ENCODE results near the gene BOK.
"Not testable (repeated sequence)": the region's sequence is repeated elsewhere in the genome, so short reads cannot be mapped to it uniquely, and the experiment has no call there.

Gene BOK

DNA sequence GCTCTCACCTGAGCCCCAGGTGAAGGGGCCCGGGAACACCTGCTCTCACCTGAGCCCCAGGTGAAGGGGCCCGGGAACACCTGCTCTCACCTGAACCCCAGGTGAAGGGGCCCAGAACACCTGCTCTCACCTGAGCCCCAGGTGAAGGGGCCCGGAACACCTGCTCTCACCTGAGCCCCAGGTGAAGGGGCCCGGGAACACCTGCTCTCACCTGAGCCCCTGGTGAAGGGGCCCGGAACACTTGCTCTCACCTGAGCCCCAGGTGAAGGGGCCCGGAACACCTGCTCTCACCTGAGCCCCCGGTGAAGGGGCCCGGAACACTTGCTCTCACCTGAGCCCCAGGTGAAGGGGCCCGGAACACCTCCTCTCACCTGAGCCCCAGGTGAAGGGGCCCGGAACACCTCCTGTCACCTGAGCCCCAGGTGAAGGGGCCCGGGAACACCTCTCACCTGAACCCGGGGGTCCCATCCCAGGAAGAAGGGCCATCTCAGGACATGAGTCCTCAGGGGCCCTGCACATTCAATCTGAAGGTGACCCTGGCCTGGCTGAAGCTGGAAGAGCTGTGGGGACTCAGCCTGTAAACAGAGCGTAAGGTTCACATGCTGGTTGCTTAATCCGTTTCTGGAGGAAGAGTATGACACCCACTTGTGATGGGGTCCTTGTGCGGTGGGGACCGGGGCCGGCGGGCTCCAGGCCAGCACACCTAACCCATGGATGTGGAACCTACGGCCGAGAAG lies 14.5 kb downstream of the BOK start:
- not testable (repeated sequence) for DNase-seq (ENCODE audit: low read depth)

DNA sequence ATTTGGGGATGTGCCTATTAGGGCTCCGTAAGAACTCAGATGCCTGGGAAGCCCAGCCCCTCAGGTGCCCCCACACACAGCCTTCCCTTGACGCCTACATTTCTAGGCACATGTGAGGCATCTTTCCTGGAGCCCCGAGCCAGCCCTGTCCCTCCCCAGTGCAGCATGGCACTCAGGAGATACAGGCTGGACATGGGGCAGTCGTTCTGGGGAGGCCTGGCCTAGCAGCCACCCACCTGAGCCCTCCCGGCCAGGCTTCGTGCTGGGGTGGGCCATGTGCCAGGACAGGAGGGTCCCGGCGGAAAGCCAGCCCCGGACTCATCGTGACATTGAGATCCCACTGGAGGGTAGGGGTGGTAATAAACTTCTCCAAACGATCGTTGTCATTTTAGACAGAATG lies 15.2 kb downstream of the BOK start:
- no peak for DNase-seq (ENCODE audit: low read depth)

DNA sequence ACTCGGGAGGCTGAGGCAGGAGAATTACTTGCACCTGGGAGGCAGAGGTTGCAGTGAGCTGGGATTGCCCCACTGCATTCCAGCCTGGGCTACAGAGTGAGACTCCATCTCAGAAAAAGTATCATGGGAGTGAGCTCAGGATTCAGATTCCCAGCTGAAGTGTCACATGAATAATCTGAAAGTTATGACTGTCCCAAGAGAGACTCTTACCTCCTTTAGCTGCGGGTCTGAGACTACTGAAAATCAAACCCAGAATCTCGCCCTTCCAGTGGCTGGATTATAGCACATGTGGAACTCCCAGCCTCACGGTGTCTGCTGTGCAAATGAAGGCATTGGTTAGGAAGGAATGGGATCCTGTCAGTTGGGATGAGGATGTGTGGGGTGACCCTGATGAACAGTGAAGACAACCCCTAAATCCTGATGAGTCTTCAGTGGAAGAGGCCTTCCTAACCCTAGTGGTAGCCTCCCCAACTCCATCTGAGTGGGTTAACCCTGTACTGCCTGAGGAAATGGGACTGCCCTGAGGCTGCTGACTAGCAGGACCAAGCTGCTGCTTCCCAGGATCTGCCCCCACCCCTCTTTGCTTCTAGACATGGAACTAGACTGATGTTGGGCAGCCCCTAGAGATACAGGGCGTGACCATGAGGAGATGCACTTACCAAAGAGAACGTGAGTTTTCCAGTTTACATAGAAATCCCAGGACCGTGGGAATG lies 16.5 kb downstream of the BOK start:
- no peak for DNase-seq (ENCODE audit: low read depth)

DNA sequence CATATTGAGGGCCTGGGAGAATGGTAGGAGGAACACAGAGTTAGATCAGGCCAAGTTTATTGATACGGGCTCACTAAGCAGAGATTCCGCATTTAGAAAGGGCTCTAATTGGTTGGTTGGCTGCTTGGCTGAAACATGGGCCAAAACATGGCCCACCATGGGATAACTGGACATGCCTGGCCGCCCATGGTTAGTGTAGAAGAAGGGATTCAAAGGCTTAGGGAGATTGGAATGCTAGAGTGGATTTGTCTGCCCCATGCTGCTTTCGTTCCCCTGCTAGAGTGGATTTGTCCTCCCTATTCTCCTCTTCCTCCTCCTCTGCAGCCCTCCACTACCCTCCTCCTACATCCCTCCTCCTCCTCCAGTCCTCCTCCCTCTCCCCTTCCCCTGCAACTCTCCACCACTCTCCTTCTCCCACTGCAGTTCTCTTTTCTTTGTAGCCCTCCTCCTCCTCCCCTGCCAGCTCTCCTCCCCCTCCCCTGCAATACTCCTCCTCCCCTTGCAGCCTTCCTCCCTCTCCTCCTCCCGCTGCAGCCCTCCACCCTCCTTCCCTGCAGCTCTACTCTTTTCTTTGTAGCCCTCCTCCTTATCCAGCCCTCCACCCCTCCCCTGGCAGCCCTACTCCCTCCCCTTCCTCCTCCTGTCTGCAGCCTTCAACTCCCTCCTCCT lies 17.2 kb downstream of the BOK start:
- DNase-seq (ENCODE audit: low read depth) = no peak

DNA sequence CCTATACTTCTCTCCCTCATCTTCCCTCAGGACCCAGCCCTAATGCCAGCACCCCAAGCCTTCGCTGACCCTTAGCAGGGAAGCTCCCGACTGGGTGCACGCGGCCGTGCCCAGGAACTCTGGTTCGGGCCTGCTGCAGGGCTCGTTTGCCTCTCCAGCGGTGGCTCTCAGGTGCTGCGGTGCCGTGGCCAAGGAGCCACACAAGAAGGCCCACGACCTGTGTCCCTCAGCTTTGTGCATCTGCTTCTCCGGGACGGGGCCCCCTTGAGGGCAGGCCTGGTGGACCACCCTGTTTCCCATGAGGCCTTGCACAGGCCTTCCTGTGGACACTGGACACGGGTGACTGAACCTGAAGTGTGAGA lies 17.7 kb downstream of the BOK start:
- no peak for DNase-seq (ENCODE audit: low read depth)

DNA sequence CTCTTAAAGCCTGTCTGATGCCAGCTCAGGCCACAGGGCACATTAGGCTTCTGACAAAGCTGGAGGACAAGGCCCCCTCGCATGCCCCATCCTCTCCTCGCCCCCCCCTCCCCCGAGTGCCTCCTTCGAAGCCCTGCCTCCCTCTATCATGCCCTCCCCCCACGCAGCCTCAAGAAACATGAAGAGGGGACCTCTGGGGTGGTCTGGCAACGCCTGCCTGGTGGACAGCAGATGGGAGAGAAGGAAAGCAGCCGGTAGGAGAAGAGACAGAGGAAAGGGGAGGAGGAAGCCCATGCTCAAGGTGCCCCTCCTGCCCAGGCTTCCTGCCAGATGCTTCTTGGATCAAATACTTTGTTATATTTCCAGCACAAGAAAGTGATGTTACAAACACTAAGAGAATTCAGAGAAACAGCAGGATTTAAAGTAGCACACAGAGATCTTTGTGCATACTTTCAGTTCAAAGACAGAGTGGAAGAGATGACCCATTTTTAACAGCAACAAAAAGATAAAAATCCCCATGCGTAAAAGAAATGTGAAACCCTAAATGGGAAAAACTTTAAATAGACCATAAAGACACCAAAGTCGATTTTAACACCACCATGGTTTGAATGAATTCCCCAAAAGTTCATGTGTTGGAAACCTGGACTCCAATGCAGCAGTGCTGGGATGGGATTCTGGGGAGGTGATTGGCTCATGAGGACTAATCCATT lies 19.0 kb downstream of the BOK start:
- no peak for DNase-seq (ENCODE audit: low read depth)

DNA sequence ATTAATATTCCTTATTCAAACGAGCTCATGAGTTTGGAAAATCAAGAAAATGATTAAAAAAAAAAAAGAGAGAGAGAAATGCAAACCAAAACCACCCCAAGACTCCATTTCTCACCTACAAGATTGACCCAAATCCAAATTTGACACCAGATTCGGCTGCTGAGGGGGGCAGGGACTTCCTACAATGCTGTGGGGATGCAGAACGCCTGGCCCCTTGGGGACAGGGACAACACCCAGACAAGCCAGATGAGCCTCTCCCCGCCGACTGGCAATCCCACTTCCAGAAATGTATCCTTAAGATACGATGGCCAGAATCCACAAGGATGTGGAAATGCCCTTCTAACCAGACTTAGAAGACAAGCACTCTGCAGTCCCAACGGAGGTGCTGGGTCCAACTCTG lies 20.7 kb downstream of the BOK start:
- DNase-seq (ENCODE audit: low read depth) = no peak

DNA sequence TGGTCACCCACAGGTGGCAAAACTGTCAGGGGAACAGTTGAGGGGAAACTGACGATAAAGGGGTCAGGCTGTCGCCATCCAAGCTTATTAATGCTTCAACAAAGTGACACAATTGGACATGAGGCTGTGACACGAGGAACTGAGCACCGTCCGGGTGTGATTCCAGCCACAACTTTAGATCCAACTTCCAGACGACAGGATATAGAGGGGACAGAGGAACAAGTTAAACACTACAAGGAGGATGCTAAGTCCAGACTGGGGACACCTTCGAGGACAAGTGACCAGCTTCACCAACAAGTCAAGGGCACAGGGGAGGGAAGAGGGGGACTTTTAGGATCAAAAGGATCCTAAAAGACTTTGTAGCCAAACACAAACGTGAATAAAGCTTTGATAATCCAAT lies 23.8 kb downstream of the BOK start:
- DNase-seq (ENCODE audit: low read depth) = no peak

DNA sequence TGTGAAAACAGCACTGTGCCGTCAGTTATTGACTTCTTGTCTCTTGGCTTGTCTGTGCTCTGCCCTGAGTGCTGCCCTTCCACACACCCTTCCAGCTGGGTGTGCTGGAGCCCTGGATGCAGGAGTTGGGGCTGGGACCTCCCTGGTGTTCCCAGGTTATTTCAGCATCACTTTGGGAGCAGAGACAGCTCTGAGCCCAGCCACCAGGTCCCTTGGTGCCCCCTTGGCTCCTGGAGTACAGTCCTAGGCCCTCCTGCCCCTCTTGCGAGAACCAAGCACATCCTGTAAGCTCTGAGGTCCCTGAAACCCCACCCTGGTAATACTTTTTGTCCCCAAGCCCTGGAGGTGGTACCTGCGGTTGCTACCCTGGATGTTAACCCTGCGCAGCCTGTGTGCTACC lies 24.3 kb downstream of the BOK start:
- DNase-seq (ENCODE audit: low read depth) = no peak

DNA sequence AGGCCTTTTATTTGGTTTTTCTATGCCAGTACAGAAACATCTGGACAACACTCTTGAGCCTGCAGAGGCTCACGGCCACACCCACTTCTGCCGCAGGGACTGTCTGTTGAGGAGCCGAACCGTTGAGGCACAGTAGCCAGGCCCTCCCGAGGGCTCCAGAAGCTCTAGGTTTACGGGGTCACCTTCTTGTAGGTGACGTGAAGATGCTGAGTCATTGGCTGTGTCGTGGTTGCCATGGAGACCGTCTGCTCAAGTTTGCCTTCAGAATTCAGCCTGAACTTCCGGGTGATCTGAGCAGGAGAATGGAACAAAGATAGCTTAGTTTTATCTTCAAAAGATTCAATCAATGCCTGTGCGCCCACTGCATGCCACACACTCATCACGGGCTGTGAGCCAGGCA lies 25.9 kb downstream of the BOK start:
- no peak for DNase-seq (ENCODE audit: low read depth)

DNA sequence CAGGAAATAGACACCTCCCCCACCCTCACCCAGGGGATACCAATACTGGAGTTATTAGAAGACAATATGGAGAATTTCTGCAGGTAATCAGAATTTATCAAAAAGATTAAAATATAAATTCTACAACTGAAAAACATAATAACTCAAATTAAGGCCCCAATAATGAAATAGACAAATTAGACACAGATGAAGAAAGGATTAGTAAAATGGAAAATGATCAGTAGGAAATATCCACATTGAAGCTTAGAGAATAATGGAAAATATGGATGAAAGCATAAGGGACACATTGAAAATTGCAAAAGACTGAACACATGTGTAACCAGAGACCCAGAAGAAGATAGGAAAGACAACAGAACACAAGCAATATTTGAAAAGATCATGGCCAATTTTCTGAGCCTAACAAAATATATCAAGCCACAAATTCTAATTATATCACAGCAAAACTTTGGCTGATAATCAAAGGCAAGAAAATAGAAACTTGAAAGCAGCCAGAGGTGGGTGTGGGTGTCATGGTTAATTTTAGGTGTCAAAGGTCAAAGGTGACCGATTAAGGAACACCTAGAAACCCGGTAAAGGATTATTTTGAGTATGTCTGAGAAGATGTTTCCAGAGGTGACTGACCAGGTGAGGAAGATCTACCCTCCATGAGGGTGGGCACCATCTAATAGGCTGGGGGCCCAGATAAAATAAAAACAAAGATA lies 28.2 kb downstream of the BOK start:
- no peak for DNase-seq (ENCODE audit: low read depth)

DNA sequence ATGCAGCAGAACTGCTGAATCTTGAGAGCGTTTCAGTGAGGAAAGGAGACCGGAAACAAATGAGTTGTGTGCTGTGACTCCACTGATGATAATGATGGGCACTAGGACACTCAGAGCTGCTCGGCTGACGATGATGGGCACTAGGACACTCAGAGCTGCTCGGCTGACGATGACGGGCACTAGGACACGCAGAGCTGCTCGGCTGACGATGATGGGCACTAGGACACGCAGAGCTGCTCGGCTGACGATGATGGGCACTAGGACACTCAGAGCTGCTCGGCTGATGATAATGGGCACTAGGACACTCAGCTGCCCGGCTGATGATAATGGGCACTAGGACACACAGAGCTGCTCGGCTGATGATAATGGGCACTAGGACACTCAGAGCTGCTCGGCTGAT lies 31.3 kb downstream of the BOK start:
- not testable (repeated sequence) for DNase-seq (ENCODE audit: low read depth)

DNA sequence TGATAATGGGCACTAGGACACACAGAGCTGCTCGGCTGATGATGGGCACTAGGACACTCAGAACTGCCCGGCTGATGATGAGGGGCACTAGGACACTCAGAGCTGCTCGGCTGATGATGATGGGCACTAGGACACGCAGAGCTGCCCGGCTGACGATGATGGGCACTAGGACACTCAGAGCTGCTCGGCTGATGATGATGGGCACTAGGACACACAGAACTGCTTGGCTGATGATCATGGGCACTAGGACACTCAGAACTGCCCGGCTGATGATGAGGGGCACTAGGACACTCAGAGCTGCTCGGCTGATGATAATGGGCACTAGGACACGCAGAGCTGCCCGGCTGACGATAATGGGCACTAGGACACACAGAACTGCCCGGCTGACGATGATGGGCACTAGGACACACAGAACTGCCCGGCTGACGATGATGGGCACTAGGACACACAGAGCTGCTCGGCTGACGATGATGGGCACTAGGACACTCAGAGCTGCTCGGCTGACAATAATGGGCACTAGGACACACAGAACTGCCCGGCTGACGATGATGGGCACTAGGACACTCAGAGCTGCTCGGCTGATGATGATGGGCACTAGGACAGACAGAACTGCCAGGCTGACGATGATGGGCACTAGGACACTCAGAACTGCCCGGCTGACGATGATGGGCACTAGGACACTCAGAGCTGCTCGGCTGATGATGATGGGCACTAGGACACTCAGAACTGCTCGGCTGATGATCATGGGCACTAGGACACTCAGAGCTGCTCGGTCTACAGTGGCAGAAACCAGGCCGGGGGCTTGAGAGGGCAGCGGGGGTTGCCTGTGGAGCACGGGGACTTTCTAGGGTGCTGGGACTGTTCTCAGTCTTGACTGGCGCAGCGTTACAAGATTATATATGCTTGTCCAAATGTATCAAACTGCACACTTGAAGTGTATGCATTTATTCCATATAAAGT lies 32.2 kb downstream of the BOK start:
- DNase-seq (ENCODE audit: low read depth) = not testable (repeated sequence)

DNA sequence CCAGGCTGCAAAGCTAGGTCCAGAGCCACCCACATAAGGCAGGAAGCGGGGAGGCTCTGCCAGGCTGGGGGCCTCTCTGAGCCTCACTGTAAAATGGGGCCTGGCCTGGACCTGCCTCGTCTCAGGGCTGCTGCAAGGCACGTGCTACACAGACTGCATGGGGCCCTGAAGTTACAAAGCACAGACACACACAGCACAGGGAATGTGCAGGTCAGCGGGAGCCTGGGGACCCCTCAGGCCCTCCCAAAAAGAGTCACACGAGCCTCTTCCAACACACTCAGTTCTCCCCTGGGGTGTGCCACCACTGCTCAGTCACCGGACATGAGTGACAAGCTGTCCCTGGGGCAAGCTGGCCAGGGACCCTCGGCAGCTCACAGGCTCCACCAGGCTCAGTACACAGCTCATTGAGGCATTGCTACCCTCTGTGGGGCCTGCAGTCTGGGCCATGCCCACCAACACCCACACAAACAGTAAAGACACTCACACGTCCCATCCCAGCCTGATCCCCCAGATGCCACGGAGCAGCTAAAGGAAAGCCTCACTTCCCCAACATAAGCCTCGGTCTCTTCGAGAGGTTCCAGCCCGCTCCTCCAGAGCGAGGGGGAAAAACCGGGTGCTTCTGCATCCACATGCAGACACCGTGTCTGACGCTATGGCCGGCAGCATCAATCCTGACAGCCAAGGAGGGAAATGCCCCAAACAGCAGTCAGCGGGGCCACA lies 33.7 kb downstream of the BOK start:
- DNase-seq (ENCODE audit: low read depth) = no peak

DNA sequence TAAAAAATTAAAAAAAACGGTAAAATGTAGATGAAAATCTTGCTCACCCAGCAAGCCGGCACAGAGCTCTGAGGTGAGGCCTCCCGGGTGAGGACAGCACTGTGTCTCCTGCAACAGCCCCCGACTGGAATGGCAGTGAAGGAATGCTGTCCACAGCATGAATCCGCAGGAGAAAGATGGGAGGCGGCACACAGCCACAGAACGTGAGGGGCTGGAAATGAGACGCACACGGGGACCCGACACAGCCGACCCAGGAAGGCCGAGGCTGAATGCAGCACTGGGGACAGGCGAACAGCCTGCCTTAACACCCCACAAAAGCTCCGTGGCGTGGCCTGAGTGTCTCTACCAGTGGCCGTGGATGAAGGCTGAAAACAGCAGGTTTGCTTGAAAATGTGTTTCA lies 34.7 kb downstream of the BOK start:
- DNase-seq (ENCODE audit: low read depth) = no peak

DNA sequence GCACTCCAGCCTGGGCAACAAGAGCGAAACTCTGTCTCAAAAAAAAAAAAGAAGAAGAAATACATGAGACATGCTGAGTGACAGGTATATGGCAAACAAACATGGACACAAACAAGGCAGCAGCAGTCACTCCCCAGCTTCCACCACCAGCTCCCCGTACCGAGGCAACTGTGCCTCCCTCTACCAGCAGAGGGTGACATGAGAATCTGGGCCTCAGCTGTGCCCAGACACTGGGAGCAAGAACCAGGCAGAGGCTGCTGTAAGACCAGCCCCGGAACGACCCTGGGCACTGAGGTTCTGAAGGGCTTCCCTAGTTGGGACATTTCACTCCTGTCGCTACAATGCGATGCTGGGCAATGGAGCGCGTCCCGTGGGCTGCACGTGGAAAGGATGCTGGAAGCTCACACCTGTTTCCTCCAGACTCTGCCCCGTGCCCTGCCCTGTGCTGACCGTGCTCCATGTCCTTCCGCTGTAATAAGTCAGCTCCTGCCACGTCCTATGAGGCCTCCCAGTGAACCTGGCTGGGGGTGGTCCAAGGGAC lies 37.1 kb downstream of the BOK start:
- no peak for DNase-seq (ENCODE audit: low read depth)

DNA sequence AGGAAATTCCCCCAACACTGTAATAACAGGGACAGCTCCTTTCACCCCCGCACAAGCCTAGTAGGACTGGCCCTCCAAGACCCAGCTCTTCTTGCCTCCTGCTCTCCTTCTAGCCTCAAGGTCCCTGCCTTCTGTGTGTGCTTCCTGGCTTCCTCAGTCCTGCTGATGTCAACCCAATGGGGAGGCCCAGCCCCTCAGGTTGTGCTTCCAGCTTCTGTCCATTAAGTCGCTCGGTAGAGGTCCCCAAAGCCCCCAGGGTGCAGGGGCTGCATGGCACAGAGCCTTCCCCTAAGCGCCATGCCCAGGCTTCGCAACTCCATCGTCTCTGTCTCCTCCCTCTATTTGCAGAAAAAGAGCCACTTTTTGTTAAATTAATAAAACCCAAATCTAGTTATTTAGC lies 39.0 kb downstream of the BOK start:
- no peak for DNase-seq (ENCODE audit: low read depth)

DNA sequence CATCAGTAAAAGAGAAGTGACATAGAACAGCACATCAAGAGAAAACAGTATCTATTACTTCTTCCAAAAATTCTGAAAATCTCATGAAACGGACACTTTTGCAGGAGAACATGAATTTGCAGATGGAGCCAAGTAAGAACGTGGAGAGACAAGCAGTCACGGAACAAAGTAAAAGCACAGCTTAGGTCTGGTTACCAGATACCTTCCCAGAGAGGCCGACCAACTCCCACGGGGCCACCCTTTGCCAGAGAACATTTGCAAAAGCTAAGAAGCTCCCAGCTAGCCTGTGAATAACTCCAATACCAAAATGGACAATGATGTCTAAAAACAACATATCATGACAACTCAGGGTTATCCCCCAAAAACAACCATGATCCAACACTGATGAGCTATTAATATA lies 39.5 kb downstream of the BOK start:
- no peak for DNase-seq (ENCODE audit: low read depth)

DNA sequence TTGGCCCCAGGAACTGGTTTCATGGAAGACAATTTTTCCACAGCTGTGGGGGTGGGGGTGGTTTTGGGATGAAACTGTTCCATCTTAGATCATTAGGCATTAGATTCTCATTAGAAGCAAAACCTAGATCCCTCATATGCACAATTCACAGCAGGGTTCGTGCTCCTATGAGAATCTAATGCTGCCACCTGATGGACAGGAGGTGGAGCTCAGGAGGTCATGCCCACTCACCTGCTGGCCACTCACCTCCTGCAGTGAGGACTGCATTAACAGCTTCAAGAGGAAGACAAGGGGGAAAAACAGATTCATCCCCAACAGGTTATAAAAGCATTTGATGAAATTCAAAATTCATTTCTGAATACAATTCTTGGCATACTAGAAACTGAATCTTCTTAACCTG lies 39.9 kb downstream of the BOK start:
- DNase-seq (ENCODE audit: low read depth) = no peak

DNA sequence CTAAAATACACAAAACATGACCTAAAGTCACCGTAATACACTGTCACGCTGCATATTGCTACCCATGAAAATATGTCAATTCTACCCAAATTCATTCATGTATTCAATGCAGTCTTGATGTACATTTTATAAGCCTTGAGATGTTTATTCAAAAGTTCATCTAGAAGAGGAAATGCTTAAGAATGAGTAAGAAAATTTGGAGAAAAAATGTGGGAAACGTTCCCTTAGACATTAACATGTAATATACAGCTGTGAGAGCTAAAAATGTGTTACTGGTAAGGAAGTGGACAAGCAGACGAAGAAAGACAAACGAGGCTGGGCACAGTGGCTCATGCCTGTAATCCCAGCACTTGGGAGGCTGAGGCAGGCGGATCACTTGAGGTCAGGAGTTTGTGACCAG lies 41.1 kb downstream of the BOK start:
- no peak for DNase-seq (ENCODE audit: low read depth)
